VCaP (cell line): ENCODE results near the gene COMMD7.

Source experiments
- H3K27ac ChIP-seq: fragments of 450-650 bp; 2 replicates; pipeline ENCODE4 v1.5.1; 2017
- TF ChIP-seq, protein P1 (sequence below): fragments of 450-650 bp; conservative IDR thresholded peaks from 2 replicates; pipeline ENCODE4 v1.5.1; 2017; ENCODE audit warnings: mild to moderate bottlenecking, moderate library complexity

The COMMD7 gene

DNA sequence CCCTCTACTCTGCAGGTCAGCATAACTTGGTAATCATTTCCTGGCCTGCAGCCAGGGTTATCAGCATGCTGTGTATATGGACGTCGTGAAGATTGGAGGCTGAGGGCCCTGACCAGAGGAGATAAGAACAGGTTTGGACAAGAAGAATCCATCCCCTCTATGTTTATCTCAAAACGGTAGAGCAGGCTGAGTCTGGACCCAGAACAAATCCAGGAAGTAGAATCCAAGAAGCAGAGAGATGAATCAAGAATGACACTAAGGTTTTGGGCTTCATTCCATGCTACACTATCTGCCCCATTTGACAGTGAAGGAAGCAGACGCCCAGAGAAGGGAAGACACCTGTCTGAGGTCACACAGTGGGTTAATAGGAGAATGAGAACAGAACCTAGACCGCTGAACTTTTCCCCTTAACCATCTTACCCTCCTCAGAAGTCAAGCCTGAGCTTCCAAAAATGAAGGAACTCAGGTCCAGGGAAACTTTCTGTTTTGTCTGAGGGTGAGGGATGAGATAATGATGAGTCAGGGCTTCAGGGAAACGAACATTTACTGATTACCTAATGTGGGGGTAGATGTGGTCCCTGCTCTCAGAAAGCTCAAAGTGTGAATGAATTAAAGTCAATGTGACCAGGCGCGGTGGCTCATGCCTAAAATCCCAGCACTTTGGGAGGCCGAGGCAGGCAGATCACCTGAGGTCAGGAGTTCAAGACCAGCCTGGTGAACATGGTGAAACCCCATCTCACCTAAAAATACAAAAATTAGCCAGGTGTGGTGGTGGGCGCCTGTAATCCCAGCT lies 9.4 kb upstream of the COMMD7 start:
- H3K27ac ChIP-seq: no peak overlapping the region
- TF ChIP-seq, protein P1, sequence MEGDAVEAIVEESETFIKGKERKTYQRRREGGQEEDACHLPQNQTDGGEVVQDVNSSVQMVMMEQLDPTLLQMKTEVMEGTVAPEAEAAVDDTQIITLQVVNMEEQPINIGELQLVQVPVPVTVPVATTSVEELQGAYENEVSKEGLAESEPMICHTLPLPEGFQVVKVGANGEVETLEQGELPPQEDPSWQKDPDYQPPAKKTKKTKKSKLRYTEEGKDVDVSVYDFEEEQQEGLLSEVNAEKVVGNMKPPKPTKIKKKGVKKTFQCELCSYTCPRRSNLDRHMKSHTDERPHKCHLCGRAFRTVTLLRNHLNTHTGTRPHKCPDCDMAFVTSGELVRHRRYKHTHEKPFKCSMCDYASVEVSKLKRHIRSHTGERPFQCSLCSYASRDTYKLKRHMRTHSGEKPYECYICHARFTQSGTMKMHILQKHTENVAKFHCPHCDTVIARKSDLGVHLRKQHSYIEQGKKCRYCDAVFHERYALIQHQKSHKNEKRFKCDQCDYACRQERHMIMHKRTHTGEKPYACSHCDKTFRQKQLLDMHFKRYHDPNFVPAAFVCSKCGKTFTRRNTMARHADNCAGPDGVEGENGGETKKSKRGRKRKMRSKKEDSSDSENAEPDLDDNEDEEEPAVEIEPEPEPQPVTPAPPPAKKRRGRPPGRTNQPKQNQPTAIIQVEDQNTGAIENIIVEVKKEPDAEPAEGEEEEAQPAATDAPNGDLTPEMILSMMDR: no peak

DNA sequence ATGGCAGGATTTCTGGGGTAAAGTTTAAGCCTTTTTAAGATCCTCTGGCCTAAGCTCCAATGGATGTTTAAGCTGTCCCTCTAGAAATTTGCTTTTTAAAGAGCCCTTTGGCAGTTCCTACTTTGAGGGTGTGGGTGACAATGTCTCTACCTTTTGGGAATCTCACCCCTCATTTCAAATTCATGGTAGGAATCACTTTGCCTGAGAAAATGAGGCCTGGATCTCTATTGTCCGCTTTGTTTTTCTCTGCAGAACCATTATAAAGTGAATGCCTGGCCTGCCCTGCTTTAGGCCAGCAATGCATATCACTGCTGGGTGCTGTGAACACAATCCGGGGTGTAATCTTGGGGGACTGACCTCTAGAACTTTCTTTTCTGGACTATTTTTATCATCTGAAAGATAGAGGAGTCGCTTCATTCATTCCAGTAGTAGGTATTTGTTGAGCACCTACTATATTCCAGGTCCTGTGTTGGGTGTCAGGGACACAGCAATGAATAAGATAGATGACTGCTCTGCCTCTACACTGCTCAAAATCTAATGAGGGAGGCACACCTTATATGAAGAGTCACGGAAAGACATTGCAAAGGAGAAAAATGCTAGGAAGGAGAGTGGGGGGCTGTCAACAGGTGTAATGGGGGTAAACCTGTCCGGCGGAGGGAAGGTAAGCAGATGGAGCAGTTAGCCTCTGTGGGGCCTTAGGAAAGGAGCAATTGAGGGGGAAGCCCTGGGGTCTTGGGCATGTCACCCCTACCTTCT lies 8.6 kb upstream of the COMMD7 start:
- TF ChIP-seq, protein P1: no peak
- no peak overlapping the region for H3K27ac ChIP-seq

DNA sequence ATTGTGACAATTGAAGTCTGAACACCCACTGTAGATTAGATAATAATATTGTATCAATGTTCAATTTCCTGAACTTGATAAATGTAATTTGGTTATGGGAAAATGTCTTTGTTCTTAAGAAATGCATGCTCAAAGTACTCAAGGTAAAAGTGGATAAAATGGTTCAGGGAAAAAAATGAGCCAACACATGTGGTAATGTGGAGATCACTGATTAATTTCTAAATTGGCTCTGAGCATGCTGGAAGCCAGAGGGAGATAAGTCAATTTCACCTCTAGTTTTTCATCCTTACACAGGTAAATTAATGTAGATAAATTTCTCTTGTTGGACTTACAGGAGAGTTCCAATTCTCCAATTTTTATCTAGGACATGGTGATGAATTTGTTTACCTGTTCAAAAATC lies 8.0 kb upstream of the COMMD7 start:
- H3K27ac ChIP-seq: no peak overlapping the region
- TF ChIP-seq, protein P1: no peak

DNA sequence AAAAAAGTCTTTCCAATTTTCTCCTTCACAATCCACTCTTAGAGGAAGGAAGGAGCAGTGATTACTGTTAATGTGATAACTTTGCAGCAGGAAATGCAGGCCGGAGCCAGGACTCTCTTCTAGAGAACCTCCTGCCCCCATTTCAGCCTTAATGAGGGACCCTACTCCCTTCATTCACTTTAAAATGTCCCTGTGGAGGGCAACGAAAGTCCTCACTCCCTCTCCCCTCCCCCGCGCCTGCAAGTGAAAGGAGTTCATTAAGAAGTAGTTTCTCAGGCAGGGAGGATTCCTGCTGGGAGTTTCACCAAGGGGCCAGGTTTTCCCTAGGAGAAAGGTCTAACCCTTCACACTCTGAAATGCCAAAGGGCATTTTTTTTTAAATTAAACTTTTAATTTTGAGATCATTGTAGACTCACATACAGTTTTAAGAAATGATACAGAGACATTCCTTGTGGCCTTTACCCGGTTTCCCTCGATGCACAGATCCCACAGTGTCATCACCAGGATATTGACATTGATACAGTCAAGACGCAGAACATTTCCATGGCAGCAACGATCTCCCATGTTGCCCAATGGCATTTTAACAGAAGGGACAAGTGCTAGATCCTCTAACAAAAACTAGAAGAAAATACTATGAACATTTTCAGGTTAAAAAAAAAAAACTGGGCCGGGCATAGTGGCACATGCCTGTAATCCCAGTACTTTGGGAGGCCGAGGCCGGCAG lies 6.8 kb upstream of the COMMD7 start:
- no peak overlapping the region for H3K27ac ChIP-seq
- TF ChIP-seq, protein P1: no peak

DNA sequence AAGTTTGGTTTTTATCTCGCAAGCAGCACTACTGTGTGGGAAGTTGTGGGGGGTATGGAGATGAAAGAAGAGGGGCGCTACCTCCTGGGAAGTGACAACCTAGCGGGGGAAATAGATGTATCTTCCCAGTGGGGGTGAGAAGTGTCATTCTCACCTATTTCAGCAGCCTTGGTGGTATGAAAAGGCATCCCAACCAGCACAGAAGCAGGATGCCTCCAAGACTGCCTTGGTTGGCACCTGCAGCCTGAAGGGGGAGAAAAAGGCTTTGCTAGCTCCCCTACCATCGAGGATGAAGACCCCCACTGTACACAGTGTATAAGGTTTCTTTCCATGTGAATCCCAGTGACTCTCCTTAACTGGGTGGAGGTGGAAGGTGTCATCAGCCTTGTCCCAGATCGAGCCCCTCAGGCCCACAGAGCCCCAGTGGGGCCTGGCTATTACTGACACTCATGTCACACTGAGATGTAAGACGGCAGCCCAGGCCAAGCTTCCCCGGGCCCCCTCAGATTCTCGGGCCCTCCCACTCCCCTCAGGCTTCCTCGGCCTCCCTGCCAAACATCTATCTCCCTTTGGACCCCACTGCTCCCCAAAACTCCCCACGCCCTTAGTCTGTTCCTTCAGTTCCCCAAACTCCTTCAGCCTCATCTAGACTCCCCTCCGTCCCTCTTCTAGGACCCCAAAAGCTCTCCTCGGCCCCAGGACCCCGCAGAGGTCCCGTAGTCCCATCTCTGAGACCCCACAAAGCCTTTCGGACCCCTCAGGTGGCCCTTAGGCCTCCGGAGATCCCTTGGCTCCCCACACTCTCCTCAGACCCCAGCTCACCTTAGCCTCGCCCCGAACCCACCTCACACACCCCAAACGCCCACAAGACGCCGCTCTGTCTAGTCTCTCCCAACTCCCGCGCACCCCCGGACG lies 688 bp downstream of the COMMD7 start:
- TF ChIP-seq, protein P1: no peak
- H3K27ac ChIP-seq: peak overlapping the region; percentile 87

DNA sequence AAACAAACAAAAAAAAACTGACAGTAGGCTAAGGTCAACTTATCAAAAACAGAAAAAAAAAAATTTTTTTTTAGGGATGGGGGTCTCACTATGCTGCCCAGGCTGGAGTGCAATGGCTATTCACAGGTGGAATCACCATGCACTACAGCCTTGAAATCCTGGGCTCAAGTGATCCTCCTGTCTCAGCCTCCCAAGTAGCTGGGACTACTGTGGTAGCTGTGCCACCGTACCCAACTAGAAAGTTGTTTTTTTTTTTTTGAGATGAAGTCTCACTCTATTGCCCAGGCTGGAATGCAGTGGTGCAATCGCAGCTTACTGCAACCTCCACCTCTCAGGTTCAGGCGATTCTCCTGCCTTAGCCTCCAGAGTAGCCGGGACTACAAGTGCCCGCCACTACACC lies 2.1 kb downstream of the COMMD7 start:
- TF ChIP-seq, protein P1: no peak
- no peak overlapping the region for H3K27ac ChIP-seq
